Measurements from ENCODE around the gene SEPTIN12. TPM values are rescaled to one million over a fixed set of nuclear protein-coding genes. Genes with fewer than 3 reads are reported as not detected.

The SEPTIN12 gene
- total and polyA plus RNA-seq, 2 of the 4 experiments (the other 2 are of a cell fraction), result not detected

DNA sequence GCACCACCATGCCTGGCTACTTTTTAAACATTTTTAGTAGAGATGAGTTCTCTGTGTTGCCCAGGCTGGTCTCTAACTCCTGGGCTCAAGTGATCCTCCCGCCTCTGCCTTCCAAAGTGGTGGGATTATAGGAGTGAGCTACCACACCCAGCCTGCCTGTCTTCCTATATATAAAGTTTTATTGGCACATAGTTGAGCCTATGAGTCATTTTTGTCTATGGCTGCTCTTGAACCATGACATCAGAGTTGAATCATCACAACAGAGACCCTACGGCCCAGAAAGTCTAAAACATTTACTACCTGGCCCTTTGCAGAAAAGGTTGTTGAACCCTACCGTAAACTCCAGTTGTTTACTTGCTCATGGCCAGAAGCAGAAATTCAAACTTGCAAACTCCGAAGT is 7.9 kb downstream of the SEPTIN12 start:
- Histone ChIP-seq H2BK120ac (ENCODE audit: low read depth, low read length) (no peak overlapping the region), H3K4me2 (ENCODE audit: low read depth, low read length) (no peak overlapping the region), H3K27me3 (ENCODE audit: control insufficient read depth, insufficient read depth, low read length) (no peaks in the 10 kb centered on the region), H2AK9ac (replicated peaks; ENCODE audit: low read depth, low read length, poor library complexity) (no peak overlapping the region), H3K9ac (ENCODE audit: low read depth, low read length) (no peak overlapping the region), H4K20me1 (ENCODE audit: insufficient read depth, low read length) (no peaks in the 10 kb centered on the region), H2AFZ (replicated peaks; ENCODE audit: low read length, poor library complexity) (no peak overlapping the region), H4K8ac (ENCODE audit: low read depth in 2 of 2, low read length in 2 of 2) (no peak overlapping the region), H3K36me3 (ENCODE audit: control insufficient read depth, insufficient read depth, low read length) (no peaks in the 10 kb centered on the region), H3K9me1 (ENCODE audit: insufficient read depth, low read length) (no peaks in the 10 kb centered on the region), H3K9me3 (ENCODE audit: control insufficient read depth, insufficient read depth, low read length) (no peaks in the 10 kb centered on the region), H3K4ac (ENCODE audit: low read depth, low read length) (no peak overlapping the region), H3K56ac (ENCODE audit: extremely low read depth, insufficient read depth, low read length) (no peak overlapping the region), H3K14ac (replicated peaks; ENCODE audit: low read depth, low read length) (no peak overlapping the region), H3K18ac (ENCODE audit: low read depth, low read length) (no peak overlapping the region), H4K91ac (ENCODE audit: insufficient read depth, low read depth, low read length) (no peak overlapping the region), H2BK5ac (ENCODE audit: low read depth, low read length, poor library complexity, severe bottlenecking) (no peak overlapping the region), H3K79me1 (ENCODE audit: low read depth in 1 of 2, low read length in 2 of 2) (no peaks in the 10 kb centered on the region), H2BK20ac (ENCODE audit: low read depth, low read length) (no peak overlapping the region), H3K4me1 (ENCODE audit: control insufficient read depth, insufficient read depth, low read length) (no peaks in the 10 kb centered on the region), H3K4me3 (ENCODE audit: insufficient read depth, low read depth, low read length) (no peak overlapping the region), H4K5ac (ENCODE audit: low read depth, low read length) (no peak overlapping the region), H3K27ac (ENCODE audit: insufficient read depth, low read length) (no peak overlapping the region), H2BK15ac (ENCODE audit: low read depth, low read length) (no peak overlapping the region), H3K23ac (ENCODE audit: low read depth, low read length) (no peak overlapping the region), H2AK5ac (ENCODE audit: low read depth, low read length) (no peak overlapping the region)
- TF ChIP-seq MAZ (IDR thresholded peaks at IDR 0.05; ENCODE audit: borderline replicate concordance, low read depth, low read length) (no peak), FOS (IDR thresholded peaks at IDR 0.05; ENCODE audit: low read depth, low read length) (no peak), MXI1 (IDR thresholded peaks at IDR 0.05; ENCODE audit: borderline replicate concordance, low read depth, low read length) (no peak), POLR2A (IDR thresholded peaks at IDR 0.05; ENCODE audit: low read depth, low read length) (no peak), MAFK (IDR thresholded peaks at IDR 0.05; ENCODE audit: low read depth, low read length) (no peak), USF2 (IDR thresholded peaks at IDR 0.05; ENCODE audit: low read depth, low read length) (no peak), SMC3 (IDR thresholded peaks at IDR 0.05; ENCODE audit: low read depth, low read length) (no peak), CEBPB (IDR thresholded peaks at IDR 0.05; ENCODE audit: low read depth, low read length) (no peak), CHD1 (IDR thresholded peaks at IDR 0.05; ENCODE audit: low read depth, low read length) (no peak), RAD21 (IDR thresholded peaks at IDR 0.05; ENCODE audit: low read length) (no peak), NFE2L2 (IDR thresholded peaks at IDR 0.05; ENCODE audit: low read depth, low read length) (no peak)
- TF ChIP-seq, protein P1, sequence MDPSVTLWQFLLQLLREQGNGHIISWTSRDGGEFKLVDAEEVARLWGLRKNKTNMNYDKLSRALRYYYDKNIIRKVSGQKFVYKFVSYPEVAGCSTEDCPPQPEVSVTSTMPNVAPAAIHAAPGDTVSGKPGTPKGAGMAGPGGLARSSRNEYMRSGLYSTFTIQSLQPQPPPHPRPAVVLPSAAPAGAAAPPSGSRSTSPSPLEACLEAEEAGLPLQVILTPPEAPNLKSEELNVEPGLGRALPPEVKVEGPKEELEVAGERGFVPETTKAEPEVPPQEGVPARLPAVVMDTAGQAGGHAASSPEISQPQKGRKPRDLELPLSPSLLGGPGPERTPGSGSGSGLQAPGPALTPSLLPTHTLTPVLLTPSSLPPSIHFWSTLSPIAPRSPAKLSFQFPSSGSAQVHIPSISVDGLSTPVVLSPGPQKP (IDR thresholded peaks at IDR 0.05; ENCODE audit: borderline replicate concordance, low read depth, low read length), result no peak
- TF ChIP-seq, protein P2, sequence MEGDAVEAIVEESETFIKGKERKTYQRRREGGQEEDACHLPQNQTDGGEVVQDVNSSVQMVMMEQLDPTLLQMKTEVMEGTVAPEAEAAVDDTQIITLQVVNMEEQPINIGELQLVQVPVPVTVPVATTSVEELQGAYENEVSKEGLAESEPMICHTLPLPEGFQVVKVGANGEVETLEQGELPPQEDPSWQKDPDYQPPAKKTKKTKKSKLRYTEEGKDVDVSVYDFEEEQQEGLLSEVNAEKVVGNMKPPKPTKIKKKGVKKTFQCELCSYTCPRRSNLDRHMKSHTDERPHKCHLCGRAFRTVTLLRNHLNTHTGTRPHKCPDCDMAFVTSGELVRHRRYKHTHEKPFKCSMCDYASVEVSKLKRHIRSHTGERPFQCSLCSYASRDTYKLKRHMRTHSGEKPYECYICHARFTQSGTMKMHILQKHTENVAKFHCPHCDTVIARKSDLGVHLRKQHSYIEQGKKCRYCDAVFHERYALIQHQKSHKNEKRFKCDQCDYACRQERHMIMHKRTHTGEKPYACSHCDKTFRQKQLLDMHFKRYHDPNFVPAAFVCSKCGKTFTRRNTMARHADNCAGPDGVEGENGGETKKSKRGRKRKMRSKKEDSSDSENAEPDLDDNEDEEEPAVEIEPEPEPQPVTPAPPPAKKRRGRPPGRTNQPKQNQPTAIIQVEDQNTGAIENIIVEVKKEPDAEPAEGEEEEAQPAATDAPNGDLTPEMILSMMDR (conservative IDR thresholded peaks at IDR 0.05; ENCODE audit: low read depth, low read length), result no peak
- BruUV-seq (replicated peaks), result no TSS peak
- ChIA-PET POLR2A (ENCODE audit: unreplicated experiment) (no interaction called here), CTCF (no interaction called here)
- peak; percentile 23 for DNase-seq
- ATAC-seq (ENCODE audit: low read depth), result no peak
- 100% methylated on average over 1 of the region's 4 CpGs; no CpG with 5 or more reads in 1 of the 2 experiments for WGBS, 2 experiments (ENCODE audit: extremely low coverage in 2 of 2, insufficient read length in 1 of 2)
- intact Hi-C loops (cut with micrococcal nuclease) (no loop called here), dilution Hi-C loops (cut with HindIII; ENCODE audit: low sequenced_read_pairs, unreplicated experiment) (no loop called here), in situ Hi-C loops (cut with MboI; ENCODE audit: low sequenced_read_pairs) (no loop called here)

All from IMR-90 (cell line).